LNCaP clone FGC (cell line): ENCODE measurements around the gene SGMS1.

ENCODE experiments used
- DNase-seq: peaks from one replicate; pipeline ENCODE4 v3.0.0-alpha.2; 2011; ENCODE audit warnings: low read depth
- H3K4me3 ChIP-seq: 2 replicates; pipeline ENCODE4 v1.5.1; 2011; ENCODE audit warnings: mild to moderate bottlenecking, low read depth, low read length, control low read depth
- CTCF ChIP-seq: IDR thresholded peaks from 2 replicates; pipeline ENCODE4 v1.5.1; 2012; ENCODE audit warnings: mild to moderate bottlenecking; ENCODE audit not compliant: control insufficient read depth, insufficient read depth; ENCODE audit errors: extremely low read depth

SGMS1 gene

GRCh38 chr10:50310560-50311174, 313.1 kb downstream of the SGMS1 start:
- no peak for DNase-seq
- no peak overlapping the region for H3K4me3 ChIP-seq
- TF ChIP-seq CTCF, result 0 out of 2 replicates have a peak, but pooled peaks have one; percentile 26

GRCh38 chr10:50309342-50309741, 314.4 kb downstream of the SGMS1 start:
- DNase-seq, result no peak
- TF ChIP-seq CTCF, result no peak
- H3K4me3 ChIP-seq, result no peak overlapping the region

- TF ChIP-seq CTCF, result no peak
- no peak for DNase-seq
- H3K4me3 ChIP-seq, result no peak overlapping the region
Observed at GRCh38 chr10:50304660-50305059, 319.1 kb downstream of the SGMS1 start.

GRCh38 chr10:50299948-50300669, 323.6 kb downstream of the SGMS1 start:
- no peak for TF ChIP-seq CTCF
- no peak for DNase-seq
- no peak overlapping the region for H3K4me3 ChIP-seq

- no peak overlapping the region for H3K4me3 ChIP-seq
- no peak for TF ChIP-seq CTCF
- DNase-seq, result no peak
Observed at GRCh38 chr10:50295367-50295766, 328.4 kb downstream of the SGMS1 start.

GRCh38 chr10:50294582-50294981, 329.2 kb downstream of the SGMS1 start:
- TF ChIP-seq CTCF, result no peak
- no peak overlapping the region for H3K4me3 ChIP-seq

More at GRCh38 chr10:50294582-50294981, 329.2 kb downstream of the SGMS1 start:
- no peak for DNase-seq
